B cell (primary cell): ENCODE measurements around the gene ASIC3.

Experiments
- EZH2 ChIP-seq: IDR thresholded peaks from 2 replicates; pipeline ENCODE4 v1.6.1; 2012; ENCODE audit warnings: borderline replicate concordance, low read depth, mild to moderate bottlenecking, moderate library complexity, low read length; ENCODE audit not compliant: insufficient read depth, poor library complexity, severe bottlenecking
- TF ChIP-seq, protein P1 (sequence below): fragments of 200-600 bp; IDR thresholded peaks from one replicate; pipeline ENCODE4 v1.8.0; 2022; ENCODE audit warnings: antibody characterized with exemption, mild to moderate bottlenecking

DNA sequence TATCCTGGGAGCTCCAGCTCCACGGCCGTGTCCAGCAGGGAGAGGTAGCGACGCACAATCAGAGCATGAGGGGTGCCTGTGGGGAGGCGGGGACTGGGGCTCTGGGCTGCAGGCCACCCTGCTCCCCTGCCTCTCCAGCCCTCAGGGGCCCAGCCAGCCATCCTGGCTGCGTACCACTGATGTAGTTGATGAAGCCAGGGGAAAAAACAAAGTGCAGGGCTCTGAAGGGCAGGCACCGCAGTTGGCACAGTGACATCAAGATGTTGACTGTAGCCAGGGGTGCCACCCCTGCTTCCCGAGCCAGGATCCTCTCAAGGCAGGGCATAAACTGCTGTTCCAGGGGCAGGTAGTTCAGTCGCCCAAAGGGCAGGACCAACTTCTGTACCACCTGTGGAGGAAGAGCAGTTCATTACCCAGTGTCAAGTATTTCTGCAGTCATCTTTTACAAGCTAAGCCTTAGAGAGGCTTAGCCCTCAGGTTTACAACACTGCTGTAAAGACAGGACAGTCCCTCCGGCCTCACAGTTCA lies 29.4 kb downstream of the ASIC3 start:
- TF ChIP-seq, protein P1, sequence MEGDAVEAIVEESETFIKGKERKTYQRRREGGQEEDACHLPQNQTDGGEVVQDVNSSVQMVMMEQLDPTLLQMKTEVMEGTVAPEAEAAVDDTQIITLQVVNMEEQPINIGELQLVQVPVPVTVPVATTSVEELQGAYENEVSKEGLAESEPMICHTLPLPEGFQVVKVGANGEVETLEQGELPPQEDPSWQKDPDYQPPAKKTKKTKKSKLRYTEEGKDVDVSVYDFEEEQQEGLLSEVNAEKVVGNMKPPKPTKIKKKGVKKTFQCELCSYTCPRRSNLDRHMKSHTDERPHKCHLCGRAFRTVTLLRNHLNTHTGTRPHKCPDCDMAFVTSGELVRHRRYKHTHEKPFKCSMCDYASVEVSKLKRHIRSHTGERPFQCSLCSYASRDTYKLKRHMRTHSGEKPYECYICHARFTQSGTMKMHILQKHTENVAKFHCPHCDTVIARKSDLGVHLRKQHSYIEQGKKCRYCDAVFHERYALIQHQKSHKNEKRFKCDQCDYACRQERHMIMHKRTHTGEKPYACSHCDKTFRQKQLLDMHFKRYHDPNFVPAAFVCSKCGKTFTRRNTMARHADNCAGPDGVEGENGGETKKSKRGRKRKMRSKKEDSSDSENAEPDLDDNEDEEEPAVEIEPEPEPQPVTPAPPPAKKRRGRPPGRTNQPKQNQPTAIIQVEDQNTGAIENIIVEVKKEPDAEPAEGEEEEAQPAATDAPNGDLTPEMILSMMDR, result no peak
- no peak for TF ChIP-seq EZH2
